LoVo (cell line): ENCODE measurements around the gene SPX.

Source experiments
- DNase-seq: peaks from one replicate; pipeline ENCODE4 v3.0.0-alpha.2; 2016; ENCODE audit warnings: low spot score

Gene SPX

DNA sequence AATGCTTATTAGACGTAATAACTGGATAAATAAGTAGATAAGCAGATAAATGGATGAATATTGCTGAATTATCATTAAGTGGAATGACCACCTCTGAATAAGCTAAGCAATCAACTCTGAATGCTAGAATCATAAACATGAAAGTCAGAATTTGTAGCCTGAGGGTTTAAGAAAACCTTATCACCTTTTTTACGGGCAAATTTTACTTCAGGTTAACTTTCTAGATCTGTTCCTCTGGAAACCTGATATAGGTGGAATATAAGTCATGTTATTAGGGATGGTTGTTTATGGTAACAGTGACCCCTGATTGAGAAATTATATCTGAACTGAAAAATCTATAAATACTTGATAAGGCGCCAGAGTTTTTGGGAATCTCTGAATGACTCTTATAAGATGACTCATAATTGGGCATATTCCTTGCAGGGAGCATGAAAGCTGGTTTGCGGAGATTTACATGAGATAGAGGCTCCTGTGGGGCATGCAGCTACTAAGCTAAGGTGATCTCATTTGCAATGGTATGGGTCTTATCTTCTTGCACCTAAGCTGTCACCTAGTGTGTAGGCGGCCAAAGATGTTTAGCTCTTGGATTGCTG is 12.1 kb downstream of the SPX start:
- no peak for DNase-seq

DNA sequence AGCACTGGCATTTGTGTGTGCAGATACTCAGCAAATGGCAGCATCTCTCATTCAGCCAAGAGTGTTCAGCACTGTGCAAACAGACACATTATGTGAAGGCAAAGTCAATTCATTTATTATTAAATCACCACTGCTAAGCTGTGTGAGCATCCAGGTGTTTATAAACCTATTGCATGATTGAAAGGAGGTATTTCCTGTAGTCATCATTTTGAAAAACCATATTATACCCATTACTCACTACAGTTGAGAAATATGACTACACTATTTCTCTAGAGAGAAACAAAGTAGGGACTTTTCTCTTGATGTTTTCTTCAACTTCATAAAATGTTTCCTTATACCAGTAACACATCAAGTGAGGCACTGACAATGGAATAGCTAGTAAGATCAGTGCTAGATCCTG is 13.7 kb downstream of the SPX start:
- no peak for DNase-seq

DNA sequence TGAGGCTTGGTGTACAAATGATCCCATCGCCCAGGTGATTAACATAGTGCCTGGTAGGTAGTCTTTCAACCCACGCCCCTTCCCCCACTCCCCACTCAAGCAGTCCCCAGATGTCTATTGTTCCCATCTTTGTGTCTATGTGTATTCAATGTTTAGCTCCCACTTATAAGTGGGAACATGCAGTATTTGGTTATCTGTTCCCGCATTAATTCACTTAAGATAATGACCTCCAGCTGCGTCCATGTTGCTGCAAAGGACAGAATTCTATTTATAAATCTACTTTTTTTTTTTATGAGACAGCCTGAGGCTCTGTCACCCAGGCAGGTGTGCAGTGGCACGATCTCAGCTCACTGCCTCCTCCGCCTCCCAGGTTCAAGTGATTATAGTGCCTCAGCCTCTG is 15.7 kb downstream of the SPX start:
- DNase-seq: no peak

DNA sequence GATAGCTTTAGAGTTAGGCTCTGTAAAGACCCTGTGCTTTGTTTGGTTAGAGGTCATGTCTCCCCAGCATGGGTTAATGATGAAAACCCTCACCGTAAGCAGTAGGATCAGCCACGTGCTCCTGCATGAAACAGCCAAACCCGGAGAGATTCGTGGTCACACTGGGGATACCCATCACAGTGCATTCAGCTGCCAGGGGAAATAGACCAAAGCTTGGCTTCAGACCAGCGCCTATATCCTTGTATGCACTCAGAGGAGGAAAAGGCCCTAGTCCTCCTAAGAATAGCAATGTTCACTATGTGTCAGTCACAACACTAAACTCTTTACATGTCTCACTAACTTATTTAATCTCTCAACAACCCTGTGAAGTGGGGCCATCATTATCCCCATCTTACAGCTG is 16.3 kb downstream of the SPX start:
- DNase-seq: no peak

DNA sequence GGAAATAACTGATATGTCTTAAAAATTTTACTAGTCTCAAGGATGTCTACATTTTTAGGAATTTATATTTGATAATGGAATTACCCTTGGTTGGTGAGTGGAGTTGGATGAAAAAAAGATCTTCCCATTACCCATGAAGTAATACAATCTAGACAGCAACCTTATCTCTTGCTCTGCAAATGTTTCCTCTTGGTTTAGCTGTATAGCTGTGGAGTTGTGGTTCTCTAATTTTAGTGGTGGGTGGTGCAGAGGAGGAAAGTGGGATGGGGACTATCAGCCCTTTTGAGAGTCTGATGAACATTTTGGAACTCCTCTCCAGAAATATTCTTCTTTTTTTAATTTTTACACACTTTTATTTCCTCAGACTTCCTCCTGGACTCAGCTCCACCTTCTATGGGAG is 17.1 kb downstream of the SPX start:
- DNase-seq: no peak

DNA sequence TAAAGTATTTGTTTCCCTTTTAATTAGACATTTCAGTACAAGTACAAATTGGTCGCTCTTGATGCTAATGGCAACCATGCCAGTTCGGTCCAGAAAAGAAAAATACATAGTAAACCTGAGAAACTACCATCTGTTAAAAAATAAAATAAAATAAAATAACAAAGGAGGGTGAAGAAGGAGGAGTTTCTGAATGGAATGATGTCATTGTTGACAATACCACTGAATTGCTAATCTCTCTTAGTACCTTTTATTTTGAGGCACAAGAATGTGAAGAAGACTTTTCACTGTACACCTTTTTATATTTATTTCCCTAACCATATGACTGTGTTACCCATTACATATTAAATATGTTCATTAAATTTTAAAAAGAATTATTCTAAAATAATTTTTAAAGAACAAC is 19.5 kb downstream of the SPX start:
- no peak for DNase-seq

DNA sequence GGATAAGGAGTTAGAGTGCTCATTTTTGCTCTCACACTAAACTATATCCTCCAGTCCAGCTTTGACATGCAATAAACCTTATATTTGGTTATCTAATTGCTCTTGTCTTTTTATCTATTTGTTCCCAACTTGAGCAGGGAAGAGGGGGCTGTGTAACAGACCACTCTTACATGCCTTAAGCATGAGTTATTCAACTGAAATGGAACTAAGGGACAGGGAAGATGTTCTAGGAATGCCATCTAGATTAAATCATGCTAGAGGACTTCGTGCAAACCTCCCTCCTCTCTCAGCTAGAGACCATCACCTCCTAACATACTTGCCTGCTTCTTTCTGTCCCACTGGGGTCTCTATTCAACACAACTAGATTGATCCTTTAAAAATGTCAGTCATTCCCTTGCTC is 20.6 kb downstream of the SPX start:
- no peak for DNase-seq

DNA sequence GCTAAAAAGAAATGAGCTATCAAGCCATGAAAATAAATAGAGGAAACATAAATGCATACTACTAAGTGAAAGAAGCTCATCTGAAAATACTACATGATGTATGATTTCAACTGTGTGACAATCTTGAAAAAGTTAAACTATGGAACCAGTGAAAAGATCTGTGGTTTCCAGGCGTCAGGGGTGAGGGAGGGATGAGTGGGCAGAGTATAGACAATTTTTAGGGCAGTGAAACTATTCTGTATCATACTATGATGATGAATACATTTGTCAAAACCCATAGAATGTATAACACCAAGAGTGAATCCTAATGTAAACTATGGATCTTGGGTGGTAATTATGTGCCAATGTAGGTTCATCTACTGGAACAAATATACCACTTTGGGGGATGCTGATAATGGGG is 21.3 kb downstream of the SPX start:
- DNase-seq: no peak

DNA sequence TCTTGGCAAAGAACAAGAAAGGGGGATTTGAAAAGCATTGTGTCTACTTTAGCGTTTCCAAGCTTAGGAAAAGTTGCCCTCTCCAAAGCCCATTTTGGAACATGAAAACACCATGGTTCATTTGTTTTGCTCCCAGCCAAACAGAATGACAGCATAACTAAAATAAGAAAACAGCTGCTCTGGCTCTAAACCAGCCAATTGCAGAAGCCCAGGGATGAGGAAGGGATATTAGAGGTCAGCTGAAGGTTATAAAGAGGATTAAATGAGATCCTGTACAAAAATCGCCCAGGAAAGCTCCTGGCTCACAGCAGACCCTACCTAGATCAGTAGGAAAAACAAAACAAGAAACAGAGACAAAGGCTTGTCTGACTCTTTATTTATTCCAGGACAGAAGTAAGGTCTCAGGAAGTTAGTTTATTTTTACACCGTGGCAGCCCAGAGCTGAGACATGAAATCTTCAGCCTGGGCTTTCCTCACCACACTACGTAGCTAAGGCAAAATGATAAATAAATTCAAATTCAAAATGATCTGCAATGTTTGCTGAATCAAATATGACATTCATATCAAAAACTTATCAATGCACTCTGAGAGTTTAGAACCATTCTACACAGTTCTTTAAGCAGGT is 25.9 kb downstream of the SPX start:
- DNase-seq: no peak

DNA sequence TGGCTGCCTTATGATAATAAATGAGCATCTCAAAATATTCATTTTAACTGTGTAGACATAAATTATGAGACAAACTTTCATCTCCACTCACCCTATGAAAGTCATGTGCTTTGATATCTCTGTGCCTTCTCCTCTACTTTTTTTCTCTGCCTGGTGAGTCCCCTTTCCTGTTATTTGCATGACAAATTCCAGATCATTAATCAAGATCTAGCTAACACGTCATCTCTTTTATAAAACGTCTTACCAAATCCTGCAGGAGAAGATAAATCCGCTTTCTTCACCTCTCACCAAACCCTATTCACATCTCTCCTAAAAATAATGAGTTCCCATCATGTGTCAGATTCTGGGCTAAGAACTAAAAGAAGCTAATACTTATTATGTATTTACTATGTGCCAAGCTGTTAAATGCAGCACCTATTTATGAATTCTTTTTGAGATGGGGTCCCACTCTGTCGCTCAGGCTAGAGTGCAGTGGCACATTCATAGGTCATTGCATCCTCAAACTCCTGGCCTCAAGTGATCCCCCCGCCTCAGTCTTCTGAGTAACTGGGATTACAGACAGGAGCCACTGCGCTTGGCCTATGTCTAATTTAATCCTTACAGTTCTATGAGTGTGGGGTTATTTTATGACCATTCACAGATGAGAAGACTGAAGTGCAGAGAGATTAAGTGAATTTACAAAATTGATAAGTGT is 26.7 kb downstream of the SPX start:
- DNase-seq: no peak

DNA sequence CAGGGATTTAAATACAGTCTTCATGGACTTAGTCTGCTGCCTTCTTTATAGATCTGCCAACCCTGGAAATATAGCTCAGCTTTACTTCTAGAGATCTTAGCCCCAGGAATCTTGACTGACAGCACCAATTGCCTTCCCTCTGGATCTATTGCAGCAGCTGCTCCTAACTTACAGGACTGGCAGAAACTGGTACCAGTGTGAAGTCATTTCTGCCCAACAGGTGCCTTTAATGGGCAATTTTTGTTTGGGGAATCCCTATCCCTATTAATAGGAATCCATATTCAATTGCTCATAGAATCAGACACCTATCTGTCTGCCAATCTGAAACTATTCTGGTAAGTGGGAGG is 27.2 kb downstream of the SPX start:
- DNase-seq: no peak

DNA sequence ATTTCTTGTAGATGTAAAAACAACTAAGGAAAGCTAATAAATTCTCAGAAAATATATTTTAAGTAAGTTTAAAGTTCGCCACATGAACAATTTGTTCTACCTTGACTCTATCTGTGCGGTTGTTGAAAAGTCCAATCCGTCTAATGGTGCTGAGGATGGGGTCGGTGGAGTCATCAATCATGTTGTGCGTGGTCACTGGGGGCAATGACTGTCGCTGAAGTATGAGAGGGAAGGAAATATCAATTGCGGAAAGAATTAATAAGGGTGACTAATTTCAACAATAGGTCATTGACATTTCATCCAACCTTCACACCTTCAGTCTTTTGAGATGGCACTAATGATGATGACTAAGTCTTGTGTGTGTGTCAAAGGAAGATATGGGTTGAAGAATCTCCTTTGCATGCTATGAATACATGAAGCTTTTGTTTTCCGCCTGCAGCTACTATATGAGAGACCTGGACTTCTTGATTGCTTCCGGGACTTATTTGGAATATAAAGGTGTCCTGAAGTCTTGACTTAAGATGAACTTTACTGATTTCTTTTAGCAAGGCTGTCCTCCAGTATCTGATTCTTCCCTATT is 32.1 kb downstream of the SPX start:
- DNase-seq: no peak

DNA sequence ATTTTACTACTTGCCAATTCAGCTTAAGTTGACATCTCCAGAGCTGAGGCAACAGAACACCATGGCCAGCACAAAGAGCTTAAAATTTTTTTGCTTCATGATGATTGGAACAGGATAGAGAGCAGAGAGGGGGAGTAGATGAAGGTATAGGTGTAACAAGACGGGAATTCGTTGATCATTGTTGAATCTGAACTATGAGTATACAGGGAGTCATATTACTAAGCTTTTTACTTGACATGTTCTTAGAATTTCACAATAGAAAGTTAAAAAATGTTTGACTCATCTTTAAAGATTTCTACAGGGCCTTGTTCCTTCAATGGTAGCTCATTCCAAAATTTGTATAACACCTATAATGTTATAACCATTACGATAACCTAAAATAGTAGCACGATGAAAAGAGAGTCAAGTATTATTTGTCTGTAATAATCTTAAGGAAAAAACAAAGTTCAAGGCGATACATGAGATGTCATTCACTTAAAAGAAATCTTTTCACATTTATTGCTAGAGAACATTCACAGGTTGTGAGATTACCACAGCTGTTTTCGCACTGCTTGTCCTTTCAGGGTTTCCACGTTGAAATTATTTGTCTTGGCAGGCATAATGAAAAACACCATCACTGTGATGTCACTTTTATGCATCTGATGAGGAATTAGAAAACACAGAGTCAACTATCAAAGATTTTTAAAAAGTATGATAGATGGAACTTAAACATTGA is 33.9 kb downstream of the SPX start:
- no peak for DNase-seq

DNA sequence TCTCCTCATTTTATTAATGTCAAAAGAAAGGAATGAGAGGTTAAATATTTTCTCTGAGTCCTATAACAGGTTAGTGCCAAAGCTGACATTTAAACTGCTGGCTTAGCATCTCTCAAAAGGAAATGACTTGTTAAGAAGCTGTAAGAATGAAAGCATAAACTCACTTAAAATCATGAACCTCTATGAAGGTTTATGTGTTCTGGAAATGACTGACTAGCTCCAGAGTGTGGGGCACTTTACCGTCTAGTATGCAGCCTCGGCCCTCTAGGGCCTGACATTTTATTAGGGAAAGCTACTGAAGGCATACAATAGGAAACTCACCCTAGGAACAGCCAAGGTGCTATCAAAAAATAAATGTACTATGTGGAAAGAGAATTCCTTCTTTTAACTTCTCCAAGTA is 35.1 kb downstream of the SPX start:
- DNase-seq: no peak

DNA sequence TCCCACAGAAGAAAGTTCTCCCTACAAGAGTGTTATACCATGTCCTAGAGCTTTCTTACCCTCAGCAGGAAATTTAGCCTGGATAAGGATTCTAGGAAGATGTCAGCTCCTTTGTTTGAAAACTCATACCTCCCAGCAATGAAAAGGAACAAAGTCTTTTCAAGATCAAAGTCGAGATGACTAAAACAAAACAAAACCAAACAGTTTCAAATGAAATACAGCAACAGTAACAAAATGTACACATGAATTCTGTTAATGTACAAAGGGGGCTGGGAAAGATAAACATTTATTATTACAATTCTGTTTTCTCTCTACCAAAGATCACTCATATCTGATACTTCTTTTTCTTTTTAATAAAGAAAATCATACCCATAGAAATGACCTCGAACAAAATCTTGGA is 36.8 kb downstream of the SPX start:
- no peak for DNase-seq

DNA sequence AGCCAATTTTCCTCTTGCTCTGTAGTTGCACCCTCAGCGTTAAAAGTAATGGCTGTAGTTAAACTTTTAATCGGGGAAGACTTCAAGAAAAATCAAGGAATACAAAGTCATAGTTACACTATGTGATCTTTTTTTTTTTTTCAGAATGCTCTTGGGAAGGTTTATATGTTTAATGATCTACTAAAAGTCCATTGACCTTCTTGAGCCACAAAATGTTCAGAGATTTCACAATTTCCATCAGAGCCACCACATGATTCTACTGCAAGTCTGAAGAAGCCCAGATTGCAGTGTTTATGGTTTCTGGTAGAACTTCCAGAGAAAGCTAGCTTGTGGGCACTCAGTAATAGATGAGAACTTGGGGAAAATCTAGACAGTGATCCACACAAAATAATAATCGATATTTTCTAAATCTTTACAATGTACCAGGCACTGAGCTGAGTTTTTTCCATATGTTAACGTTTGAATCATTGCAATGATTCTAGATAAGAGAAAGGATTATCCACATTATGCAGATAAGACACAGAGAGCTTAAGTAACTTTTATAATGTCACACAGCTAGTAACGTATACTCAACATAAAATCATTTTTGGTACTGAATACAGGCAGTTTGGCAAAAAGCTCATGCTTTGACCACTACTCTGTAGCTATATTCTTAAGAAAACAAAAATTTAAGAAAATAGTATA is 40.3 kb downstream of the SPX start:
- no peak for DNase-seq

DNA sequence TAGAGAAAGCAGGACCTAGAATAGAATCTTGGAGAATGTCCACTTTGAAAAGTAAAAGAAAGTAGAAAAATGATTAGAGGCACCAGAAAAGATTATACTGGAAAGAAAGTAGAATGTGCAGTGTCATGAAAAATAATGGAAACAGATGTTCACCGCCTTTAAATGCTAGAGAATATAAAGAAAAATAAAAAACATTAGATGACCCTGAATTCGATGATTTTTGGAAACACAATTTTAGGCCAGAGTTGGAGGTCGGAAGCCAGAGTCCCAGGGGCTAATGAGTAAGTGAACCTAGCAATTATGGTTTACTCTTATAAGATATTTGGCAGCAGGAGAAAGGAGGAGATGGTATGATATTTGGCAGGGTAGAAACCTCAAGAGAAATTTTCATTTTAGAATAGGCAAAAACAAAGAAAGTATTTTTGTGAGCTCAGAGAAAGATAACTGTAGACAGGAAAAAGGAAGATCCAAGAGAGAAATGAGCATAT is 40.9 kb downstream of the SPX start:
- DNase-seq: no peak

DNA sequence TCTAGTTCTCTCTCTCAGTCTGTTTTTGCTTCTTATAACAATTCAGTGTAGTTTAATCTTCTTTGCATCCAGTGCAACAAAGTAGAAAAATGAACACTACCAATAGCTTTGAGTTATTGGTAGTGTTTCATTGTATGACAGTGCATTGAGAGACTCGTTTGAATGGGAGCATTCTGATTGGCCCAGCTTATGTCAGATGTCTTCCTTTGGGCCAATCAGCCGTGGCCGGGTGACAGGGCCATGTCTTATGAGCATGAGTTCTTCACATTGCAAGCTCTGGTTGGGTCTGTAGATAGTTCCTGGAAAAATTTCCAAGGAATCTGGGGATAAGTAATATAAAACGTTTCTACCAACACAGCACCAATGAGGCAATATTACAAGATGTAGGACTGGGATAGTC is 42.0 kb downstream of the SPX start:
- DNase-seq: no peak

DNA sequence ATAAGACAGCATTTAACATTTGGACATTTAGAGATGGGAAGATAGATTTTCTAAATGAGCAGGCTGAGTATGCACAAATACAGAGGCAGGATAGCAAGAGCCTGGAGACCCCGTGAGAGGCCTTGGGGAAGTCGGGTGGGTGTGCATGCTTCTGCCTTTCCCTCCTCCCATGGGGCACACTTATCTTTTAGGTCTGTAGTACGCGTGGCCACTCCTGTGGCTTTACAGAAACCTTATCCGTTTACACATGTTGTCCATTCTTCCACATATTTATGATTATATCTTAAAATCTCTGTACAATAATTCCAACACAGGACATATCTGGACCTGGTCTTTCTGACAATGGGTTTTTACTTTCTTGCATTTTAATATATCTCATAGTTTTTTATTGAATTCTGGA is 45.0 kb downstream of the SPX start:
- DNase-seq: no peak

DNA sequence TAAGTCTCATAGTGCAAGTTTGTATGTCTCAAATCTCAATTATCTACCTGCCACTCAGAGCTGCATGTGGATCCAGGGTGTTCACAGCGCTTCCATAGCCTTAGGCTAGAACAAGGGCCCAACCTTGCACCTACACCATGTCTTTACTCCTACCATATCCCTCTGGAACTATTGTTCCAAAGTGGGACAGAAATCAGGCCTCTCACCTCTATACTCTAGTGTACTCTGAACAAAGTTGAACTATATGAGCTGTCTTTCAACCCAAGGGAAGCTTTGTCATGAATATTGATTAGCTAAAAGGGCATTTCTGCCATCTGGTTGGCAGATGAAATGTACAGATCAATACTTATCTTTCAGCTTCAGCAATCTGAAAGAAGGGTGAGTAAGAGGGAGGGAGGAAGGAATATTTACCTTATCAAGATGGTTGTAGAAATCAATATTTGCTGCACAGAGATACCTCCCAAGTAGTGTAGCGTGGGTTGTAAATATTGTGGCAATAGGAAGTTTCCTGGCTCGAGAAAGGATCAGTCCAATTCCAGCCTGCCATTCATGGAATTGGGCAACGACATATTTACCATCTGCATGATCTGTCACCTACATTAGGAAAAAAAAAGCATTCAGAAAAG is 47.8 kb downstream of the SPX start:
- no peak for DNase-seq

DNA sequence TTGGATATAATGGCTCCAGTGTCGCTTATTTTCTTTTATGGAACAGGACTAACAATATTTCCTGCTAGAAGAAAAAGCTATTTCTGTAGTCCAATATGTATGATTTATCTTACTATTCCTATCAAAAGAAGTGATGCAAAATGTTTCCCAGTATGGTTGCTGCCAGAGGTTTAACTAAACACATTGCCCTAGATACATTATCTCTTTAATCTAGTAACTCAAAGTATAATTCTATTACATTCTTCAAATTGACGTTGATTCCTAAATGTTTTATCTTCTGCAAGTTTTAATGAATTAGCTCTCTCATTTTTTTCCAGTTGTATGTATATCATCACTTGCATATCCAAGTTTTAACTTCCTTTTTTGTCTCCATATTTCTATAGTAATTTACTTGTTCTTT is 50.3 kb downstream of the SPX start:
- DNase-seq: no peak

DNA sequence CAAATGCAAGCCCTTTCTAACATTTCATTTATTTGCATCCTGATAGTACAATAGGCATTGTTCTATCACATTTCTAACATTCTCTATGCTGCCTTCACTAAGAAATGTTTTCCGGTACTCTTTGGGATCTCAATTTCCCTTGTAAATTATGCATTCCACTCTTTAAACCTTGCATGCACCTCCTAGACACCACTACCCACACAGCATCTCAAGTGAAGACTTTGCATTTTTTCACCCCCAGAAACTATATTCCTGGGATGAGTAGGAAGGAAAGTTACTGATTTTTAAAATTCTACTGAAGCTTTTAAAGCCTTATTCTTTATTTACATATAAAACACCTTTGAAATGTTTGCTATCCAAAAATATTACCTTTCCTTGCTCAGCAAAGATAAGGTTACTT is 51.4 kb downstream of the SPX start:
- DNase-seq: no peak
